NCI-H460 (cell line): ENCODE results near the gene MAP3K19. TPM values are rescaled to one million over a fixed set of nuclear protein-coding genes. Genes with fewer than 3 reads are reported as not detected.
A peak's percentile ranks its signal among the peaks of the same experiment; 100 is the strongest.
"Not testable (repeated sequence)": the region's sequence is repeated elsewhere in the genome, so short reads cannot be mapped to it uniquely, and the experiment has no call there.

ENCODE experiments used
- DNase-seq: peaks from one replicate; pipeline ENCODE4 v3.0.0-alpha.2; 2016; ENCODE audit warnings: low read depth; ENCODE audit errors: extremely low read depth
- polyA plus RNA-seq: library from polyadenylated mRNA; depleted of rRNA; stranded (reverse); fragments of >200 nt; gene quantifications from 2 replicates; pipeline ENCODE4 v1.2.3, GENCODE V29; 2014; cell fraction: nucleus; rRNA removed
- total RNA-seq: library from RNA; depleted of rRNA; stranded (reverse); fragments of >200 nt; shearing (Covaris generic); gene quantifications from 2 replicates; pipeline ENCODE4 v1.2.3, GENCODE V29; 2014; rRNA removed

MAP3K19 gene, protein sequence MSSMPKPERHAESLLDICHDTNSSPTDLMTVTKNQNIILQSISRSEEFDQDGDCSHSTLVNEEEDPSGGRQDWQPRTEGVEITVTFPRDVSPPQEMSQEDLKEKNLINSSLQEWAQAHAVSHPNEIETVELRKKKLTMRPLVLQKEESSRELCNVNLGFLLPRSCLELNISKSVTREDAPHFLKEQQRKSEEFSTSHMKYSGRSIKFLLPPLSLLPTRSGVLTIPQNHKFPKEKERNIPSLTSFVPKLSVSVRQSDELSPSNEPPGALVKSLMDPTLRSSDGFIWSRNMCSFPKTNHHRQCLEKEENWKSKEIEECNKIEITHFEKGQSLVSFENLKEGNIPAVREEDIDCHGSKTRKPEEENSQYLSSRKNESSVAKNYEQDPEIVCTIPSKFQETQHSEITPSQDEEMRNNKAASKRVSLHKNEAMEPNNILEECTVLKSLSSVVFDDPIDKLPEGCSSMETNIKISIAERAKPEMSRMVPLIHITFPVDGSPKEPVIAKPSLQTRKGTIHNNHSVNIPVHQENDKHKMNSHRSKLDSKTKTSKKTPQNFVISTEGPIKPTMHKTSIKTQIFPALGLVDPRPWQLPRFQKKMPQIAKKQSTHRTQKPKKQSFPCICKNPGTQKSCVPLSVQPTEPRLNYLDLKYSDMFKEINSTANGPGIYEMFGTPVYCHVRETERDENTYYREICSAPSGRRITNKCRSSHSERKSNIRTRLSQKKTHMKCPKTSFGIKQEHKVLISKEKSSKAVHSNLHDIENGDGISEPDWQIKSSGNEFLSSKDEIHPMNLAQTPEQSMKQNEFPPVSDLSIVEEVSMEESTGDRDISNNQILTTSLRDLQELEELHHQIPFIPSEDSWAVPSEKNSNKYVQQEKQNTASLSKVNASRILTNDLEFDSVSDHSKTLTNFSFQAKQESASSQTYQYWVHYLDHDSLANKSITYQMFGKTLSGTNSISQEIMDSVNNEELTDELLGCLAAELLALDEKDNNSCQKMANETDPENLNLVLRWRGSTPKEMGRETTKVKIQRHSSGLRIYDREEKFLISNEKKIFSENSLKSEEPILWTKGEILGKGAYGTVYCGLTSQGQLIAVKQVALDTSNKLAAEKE (N-terminal part only)
- total RNA-seq: not detected in 2 replicates
- polyA plus RNA-seq: not detected in 2 replicates

DNA sequence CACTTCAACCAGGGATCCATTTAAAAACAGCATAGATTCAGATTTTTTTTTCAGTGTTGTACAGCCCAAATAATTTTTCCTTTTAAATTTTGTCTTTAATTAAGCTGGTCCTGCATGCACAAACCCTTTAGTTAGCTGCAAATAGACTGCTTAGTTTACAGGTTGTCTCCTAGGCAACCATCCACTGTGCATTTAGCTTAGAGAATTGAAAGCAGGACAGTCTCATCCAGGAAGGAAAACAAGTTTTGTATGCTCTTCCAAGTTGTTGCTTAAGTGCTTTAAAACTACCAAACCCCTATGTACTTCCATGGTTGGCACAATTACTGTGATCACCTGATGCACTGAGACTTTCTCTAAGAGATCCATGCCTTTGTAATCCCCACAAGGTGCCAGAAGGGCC is at the start of gene MAP3K19:
TSS of gene MAP3K19 (minus strand) at position 148 of the 400 bp plus-strand sequence. CDS start 22,800 bp downstream, outside the sequence.
- DNase-seq: no peak

DNA sequence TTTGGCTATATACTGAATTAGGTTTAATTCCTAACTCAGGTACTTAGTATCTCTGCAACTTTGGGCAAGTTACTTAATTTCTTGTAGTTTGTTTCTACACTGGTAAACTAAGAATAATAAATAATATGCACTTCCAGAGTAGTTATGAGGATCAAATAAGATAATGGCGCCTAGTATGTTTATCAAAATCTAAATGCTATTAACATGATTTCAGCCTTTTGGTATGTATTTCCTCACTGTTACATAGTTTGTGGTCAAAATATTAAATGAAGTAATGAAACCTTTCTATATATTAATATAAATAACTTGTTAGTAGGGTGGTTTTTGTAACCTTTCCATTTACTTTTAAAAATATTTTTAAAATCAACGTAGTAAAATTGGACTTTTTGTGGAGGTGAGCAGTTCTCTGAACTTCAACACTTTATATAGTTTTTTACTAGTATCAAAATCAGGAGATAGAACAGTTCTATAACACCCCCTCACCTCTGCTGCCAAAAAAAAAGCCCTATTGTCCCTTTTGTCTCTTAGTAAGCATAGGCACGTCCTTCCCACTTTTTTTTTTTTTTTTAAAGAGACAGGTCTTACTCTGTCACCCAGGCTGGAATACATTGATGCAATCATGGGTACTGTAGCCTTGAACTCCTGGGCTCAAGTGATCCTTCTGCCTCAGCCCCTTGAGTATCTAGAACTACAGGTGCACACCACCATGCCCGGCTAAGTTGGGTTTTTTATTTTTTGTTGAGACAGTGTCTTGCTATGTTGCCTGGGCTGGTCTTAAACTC is 49.6 kb upstream of the MAP3K19 start:
- DNase-seq: no peak

DNA sequence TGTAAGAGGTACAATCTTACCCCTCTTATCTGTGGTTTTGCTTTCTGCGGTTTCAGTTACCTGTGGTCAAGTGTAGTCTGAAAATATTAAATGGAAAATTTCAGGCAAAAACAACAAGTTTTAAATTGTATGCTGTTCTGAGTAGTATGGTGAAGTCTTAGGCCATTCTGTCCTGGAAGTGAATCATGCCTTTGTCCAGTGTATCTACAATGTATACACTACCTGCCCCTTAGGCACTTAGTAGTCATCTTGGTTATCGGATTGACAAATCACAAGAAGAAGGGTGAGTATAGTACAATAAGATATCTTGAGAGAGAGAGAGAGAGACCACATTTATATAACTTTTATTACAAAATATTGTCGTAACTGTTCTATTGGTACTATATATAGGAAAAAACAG is 48.3 kb upstream of the MAP3K19 start:
- no peak for DNase-seq

DNA sequence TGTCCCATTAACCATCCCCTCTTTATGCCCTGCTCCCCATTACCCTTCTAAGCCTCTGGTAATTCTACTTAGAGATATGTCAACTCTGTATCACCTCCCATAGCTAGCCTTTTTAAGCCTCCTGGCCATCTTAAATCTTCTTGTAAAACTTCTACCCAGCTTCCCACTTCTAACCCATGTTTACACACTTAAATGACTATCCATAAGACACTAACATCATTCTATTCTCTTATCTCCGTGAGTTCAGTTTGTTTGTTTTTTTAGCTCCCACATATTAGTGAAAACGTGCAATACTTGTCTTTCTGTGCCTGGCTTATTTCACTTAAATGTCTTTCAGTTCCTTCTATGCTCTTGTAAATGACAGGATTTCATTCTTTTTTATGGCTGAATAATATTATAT is 47.3 kb upstream of the MAP3K19 start:
- no peak for DNase-seq

DNA sequence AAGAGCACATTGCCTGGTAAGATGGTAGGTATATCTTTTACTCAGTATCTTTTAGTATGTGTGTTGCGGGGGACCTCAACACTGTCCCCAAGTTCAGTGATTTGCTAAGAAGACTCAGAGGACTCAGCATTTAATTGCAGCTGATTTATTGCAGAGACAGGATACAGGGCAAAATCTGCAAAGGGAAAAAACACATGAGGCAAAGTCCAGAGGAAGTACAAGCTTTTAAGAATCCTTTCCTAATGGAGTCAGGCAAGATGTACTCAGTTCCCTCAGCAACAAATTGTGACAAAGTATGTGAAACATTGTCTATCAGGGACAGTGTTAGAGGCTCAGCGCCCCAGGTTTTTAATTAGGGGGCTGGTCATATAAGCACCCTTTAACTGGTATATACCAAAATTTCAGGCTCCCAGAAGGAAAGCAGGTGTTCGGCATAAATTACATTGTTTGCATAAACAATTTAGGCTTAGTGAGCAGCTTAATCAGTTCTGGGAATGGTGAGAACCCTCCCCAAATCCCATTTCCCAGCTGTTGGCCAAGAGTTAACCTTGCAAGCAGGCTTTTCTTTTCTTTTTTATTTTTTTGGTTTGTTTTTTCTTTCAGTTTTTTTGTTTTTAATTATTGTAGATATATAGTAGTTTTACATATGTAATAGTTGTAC is 46.6 kb upstream of the MAP3K19 start:
- no peak for DNase-seq

DNA sequence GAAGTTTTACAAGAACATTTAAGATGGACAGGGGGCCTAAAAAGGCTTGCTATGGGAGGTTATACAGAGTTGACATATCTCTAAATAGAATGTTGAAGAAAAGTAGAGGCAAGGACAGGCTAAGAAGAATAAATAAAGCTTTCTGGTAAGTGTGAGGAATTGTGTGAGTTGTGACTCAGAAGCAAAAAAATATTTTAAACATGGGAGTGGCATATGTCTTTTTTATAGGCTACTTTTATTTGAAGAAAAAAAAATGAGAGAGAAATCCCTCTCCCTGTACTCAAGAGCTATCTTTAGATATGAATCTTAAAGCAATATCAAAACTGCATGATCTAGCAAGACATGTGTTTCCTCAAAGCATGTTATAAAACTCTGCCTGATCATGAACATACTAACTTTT is 45.9 kb upstream of the MAP3K19 start:
- DNase-seq: no peak

DNA sequence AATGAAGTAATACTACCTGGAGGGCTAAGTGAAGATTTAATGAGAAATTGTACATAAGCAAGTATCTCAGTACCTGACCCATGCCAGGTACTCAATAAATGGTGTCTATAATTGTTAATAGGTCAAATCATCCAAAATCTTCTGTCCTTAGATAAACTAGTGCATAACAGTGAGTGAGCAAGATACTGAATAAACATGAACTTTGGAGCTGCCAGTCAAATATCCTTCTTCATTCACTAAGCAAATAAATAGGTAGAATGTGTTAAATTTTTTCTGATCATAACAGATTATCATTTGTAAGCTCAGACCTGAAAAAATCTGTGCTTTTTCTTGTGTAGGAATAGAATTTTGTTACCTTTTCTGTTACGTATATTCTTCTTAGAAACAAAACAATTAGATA is 44.4 kb upstream of the MAP3K19 start:
- no peak for DNase-seq

DNA sequence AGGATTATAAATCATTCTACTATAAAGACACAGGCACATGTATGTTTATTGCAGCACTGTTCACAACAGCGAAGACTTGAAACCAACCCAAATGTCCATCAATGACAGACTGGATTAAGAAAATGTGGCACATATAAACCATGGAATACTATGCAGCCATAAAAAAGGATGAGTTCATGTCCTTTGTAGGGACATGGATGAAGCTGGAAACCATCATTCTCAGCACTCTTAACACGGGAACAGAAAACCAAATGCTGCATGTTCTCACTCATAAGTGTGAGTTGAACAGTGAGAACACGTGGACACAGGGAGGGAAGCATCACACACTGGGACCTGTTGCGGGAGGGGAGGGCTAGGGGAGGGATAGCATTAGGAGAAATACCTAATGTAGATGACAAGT is 42.4 kb upstream of the MAP3K19 start:
- DNase-seq: not testable (repeated sequence)

DNA sequence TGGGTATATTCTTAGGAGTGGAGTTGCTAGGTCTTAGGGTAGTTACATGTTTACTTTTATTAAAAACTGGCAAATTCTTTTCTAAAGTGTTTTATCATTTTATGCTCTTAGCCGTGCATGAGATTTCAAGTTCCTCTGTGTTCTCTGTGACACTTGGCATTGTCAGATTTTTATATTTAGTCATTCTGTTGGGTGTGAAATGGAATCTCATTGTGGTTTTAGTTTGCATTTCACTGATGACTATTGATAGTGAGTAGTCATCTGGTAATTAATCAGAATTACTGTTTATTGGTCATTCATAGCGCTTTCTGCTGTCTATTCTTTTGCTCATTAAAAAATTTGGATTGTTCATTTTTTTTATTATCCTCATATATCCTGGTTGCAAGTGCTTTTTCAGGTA is 39.0 kb upstream of the MAP3K19 start:
- DNase-seq: no peak

DNA sequence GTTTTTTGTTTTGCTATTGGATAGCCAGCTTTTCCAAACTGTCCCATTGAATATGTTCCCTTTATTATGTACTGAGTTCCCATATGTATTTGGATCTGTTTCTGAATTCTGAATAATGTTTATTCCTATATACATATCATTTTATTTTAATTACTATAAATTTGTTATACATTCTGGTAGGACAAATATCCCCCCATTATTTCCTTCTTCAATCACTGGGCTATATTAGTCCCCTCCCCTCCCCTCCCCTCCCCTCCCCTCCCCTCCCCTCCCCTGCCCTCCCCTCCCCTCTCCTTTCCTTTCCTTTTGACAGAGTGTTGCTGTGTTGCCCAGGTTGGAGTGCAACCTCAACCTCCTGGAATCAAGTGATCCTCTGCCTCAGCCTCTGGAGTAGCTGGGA is 31.2 kb upstream of the MAP3K19 start:
- DNase-seq: no peak

DNA sequence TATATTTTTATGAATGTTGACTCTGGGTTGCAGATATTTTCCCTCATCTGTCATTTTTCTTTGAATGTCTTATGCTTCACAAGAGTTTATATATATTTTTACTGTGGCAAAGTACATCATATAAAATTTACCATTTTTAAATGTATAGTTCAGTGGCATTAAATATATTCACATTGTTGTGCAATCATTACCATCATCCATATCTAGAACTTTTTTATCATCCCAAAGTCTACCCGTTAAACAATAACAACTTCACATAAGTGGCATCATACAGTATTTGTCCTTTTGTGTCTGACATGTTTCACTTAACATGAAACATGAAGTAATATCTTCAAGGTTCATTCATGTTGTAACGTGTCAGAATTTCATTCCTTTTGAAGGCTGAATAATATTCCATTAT is 29.3 kb upstream of the MAP3K19 start:
- DNase-seq: no peak

DNA sequence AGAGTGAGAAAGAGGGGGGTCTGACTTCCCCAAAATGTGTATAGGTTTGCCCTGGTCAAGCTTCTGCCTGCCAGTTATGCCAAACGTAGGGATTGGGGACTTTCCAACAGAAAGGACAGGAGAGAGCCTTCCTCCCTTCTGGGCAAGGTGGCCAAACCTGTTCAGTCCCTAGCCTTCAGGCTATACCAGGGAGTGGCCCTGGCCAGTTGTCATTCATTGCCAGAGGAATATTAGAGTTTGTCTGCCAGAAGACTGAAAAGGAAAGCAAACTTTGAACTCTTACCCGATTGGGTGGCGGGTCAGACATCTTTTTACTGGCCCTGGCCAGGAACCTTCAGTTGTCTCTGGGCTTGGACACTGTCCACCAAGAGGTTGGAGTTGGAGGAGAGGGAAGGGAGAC is 27.0 kb upstream of the MAP3K19 start:
- no peak for DNase-seq

DNA sequence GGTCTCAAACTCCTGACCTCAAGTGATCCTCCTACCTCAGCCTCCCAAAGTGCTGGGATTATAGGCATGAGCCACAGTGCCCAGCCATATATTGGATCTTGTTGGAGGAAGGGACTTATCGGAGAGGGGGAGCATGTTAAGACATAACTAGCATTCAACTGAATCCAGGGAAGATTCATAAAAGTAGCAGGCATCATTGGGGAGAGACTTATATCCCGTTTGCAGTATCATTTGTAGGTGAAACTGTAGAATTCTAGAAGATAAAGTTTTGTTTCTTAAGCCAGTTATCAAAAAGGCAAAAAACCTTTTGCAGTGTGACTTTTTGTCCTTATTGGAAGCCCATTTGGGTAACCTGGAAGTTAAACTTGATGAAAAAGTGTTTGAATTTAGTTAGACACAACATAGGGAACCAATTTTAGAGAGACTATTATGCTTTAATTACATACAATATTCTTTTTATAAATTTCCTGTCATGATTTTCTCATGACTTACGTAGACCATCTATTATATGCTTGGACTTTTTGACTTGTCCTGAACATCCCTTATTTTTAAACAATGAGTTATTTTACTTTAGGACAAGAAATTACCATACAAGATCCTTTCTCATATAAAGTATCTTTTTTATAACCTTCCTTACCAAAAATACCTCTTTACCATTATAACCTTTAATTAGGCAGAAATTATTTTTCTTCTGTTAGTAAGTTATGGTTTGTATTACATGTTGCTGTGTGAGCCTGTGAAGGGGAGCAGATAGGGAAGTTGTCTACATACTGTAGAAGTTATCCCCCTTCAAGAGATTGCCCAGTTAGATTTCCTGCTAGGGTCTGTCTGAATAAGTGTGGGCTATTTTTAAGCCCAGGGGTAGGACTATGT is 25.1 kb upstream of the MAP3K19 start:
- DNase-seq: no peak

DNA sequence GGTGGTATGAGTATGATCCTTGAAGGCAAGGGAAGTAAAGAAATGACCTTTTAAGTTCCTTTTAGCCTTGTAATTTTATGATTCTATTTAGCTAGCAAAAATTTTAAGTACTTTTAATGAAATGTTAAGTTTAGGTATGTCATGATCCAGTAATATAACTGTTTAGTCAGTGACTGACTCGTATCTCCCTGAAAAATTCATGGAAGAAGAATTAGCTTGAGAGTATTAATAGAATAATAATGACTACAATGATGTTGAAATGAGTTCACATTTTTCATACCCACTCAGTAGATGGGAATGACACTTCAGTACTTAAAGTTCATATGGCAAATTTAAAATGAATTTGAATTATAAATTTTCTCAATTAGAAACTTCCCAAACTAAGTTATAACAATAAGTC is 19.5 kb upstream of the MAP3K19 start:
- no peak for DNase-seq

DNA sequence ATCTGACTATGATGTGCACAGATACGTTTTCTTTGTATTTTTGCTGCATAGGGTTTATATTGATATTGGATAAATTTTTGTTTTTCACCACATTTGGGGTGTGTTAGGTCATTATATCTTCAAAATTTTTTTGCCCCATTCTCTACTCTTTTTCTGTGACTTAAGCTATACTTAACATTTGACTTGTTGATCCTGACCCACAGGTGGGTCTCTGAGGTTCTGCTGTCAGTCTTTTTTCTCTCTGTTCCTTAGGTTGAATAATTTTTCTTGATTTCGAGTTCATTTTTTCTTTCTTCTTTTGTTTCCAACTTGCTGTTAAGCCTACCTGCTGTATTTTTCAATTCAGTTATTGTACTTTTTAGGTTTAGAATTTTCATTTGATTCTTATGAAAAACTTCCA is 16.9 kb upstream of the MAP3K19 start:
- no peak for DNase-seq

DNA sequence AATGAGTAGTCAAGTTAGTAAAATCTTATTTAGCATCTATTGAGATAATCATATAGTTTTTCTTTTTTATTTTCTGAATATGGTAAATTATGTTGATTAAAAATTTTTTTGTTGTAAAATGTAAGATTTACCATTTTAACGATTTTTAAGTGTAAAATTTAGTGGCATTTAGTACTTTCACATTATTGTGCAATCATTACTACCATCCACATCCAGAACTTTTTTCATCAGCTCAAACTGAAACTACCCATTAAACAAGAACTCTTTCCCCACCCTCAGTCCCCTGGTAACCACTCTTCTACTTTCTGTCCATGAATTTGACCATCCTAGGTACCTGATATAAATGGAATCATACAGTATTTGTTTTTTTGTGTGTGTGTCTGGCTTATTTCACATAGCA is 16.0 kb upstream of the MAP3K19 start:
- DNase-seq: no peak

DNA sequence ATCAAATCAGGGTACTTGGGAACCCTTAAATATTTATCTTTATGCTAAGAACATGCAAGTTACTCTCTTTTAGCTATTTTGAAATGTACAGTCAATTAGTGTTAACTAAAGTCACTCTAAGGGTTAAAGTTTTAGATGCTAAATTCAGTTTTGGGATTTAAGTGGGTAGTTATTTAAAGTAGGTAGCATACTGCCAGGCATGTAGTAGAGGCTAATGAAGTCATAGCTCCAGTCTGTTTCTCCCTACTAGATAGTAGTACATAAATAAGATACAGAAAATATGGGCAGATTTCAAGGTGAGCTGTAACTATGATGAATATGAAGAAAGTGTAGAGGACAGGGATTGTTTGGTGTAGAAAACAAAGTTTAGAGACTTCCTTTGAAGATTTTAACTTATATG is 12.3 kb upstream of the MAP3K19 start:
- DNase-seq: no peak

DNA sequence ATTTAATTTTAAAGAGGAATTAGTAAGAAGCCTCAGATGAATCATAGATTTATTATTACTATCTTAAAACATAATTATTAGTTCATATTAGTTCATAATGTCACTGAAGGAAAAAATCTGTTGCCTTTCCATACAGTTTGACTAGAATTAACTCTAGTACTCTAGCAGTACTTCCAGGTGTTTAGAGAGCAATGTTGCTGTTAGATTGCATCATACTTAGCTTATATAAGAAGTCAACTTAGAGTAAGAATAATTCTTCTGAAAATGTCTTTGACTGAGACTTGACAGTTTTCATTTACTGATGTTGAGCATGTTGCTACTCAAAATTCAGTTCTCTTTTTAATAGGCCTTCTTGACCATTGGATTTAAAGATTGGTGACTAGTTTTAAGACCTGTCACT is 9.5 kb upstream of the MAP3K19 start:
- DNase-seq: peak; percentile 27

DNA sequence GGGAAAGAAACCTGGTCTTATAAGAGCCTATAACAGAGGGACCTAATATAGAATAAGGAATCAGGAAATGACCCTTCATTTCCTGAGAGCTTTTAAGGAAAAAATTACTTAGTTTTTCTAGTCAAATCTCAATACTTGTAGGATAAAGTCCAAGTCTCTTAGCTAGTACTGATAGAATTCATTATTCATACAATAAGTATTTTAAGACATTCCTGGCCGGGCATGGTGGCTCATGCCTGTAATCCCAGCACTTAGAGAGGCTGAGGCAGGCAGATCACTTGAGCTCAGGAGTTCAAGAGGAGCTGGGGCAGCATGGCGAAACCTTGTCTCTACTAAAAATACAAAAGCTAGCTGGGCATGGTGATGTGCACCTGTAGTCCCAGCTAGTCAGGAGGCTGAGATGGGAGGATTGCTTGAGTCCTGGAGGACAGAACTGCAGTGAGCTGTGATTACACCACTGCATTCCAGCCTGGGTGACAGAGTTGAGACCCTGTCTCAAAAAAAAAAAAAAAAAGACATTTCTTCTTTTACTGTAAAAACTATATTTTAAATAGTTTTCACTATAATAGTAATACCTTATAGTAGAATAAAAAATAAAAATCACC is 8.0 kb upstream of the MAP3K19 start:
- no peak for DNase-seq
